HepG2 (cell line): Measurements from ENCODE around the gene KIFC1. TPM values are rescaled to one million over a fixed set of nuclear protein-coding genes. Genes with fewer than 3 reads are reported as not detected.

Experiments used
- ATAC-seq: fragments of 200-7000 bp; cut with Tn5 transposase; 3 replicates; pipeline ENCODE4 v1.9.1; 2020; ENCODE audit warnings: mild to moderate bottlenecking, moderate library complexity
- BruUV-seq: library from RNA; stranded (reverse); fragments of 400-500 nt; replicated peaks from 2 replicates; lab custom pipeline; 2021; lab: Mats Ljungman, UMichigan
- CTCF ChIA-PET: fragments of 300-600 bp; formaldehyde crosslinking; extraction: SDS; loops from one replicate; lab custom pipeline; 2021; ENCODE audit warnings: low total read pairs, inconsistent platforms, low intra/inter-chr PET ratio; lab: Yijun Ruan, JAX
- POLR2A ChIA-PET: fragments of 350-600 bp; sonication (Branson Sonifier 250); formaldehyde crosslinking; loops from one replicate; lab custom pipeline; 2020; ENCODE audit warnings: antibody characterized with exemption, inconsistent platforms; lab: Yijun Ruan, JAX
- DNase-seq: peaks from one replicate; pipeline ENCODE4 v3.0.0-alpha.2; 2015; ENCODE audit warnings: low spot score
- FAIRE-seq: peaks from 3 replicates; lab custom pipeline; 2011; peaks lifted over from hg19 to GRCh38; lab: Jason Lieb, UNC
- H2AFZ ChIP-seq: one replicate; pipeline ENCODE4 v1.6.1; 2011; ENCODE audit warnings: low read length, inconsistent platforms
- H3K27ac ChIP-seq: fragments of 300-600 bp; 3 replicates; pipeline ENCODE4 v1.8.0; 2011; ENCODE audit warnings: mixed run types, mild to moderate bottlenecking, mixed read lengths, low read length, inconsistent platforms; ENCODE audit not compliant: insufficient read depth; ENCODE audit errors: extremely low read length
- H3K27me3 ChIP-seq, 2 experiments: fragments of 200-600 bp in 1 of 2; 2 replicates in 1 of 2; 3 replicates in 1 of 2; pipeline versions ENCODE4 v1.6.0 to v1.8.0; 2011; ENCODE audit warnings: low read length in 2 of 2, mild to moderate bottlenecking in 2 of 2, moderate library complexity in 2 of 2, inconsistent platforms in 1 of 2; ENCODE audit not compliant: insufficient read depth in 2 of 2, control insufficient read depth in 1 of 2
- H3K36me3 ChIP-seq, 2 experiments: fragments of 200-600 bp in 1 of 2; replicated peaks in 1 of 2; 2 replicates in 1 of 2; 3 replicates in 1 of 2; pipeline versions ENCODE4 v1.5.1 to v1.8.0; 2011; ENCODE audit warnings: low read length in 2 of 2, inconsistent platforms in 1 of 2; ENCODE audit not compliant: insufficient read depth in 2 of 2, control insufficient read depth in 1 of 2
- H3K4me1 ChIP-seq: 2 replicates; pipeline ENCODE4 v1.5.1; 2012; ENCODE audit warnings: low read length, inconsistent platforms; ENCODE audit not compliant: insufficient read depth
- H3K4me2 ChIP-seq: 2 replicates; pipeline ENCODE4 v1.6.0; 2011; ENCODE audit warnings: low read depth, low read length, inconsistent platforms
- H3K4me3 ChIP-seq, 3 experiments: fragments of 200-600 bp in 1 of 3; sonication (generic), shearing (Covaris generic) in 1 of 3; replicated peaks in 1 of 3; 2 replicates each; pipeline ENCODE4 v1.5.1; 2011 to 2016; ENCODE audit warnings: low read length in 3 of 3, inconsistent platforms in 2 of 3, low read depth in 2 of 3, mild to moderate bottlenecking in 2 of 3, control low read depth in 1 of 3, mixed read lengths in 1 of 3; ENCODE audit not compliant: insufficient read depth in 1 of 3
- H3K79me2 ChIP-seq: one replicate; pipeline ENCODE4 v1.6.1; 2011; ENCODE audit warnings: low read length, inconsistent platforms; ENCODE audit not compliant: insufficient read depth
- H3K9ac ChIP-seq: 2 replicates; pipeline ENCODE4 v1.6.0; 2011; ENCODE audit warnings: mild to moderate bottlenecking, low read depth, low read length, inconsistent platforms; ENCODE audit not compliant: insufficient read depth
- H3K9me3 ChIP-seq: 2 replicates; pipeline ENCODE4 v1.5.1; 2012; ENCODE audit warnings: mild to moderate bottlenecking, low read length
- H4K20me1 ChIP-seq: 2 replicates; pipeline ENCODE4 v1.6.0; 2011; ENCODE audit warnings: inconsistent platforms, mild to moderate bottlenecking, low read length, moderate library complexity; ENCODE audit not compliant: insufficient read depth
- CENPX ChIP-seq: sonication (generic); formaldehyde crosslinking; IDR thresholded peaks from 2 replicates; pipeline ENCODE4 v1.9.0; 2021; ENCODE audit warnings: mild to moderate bottlenecking, missing genetic modification reagents, moderate library complexity
- CREBL2 ChIP-seq: sonication (generic); formaldehyde crosslinking; IDR thresholded peaks from 2 replicates; pipeline ENCODE4 v1.8.1; 2023; ENCODE audit warnings: missing genetic modification reagents, mild to moderate bottlenecking, borderline replicate concordance
- EHMT2 ChIP-seq: fragments of 200-600 bp; sonication (generic); IDR thresholded peaks from 2 replicates; pipeline ENCODE4 v1.7.0; 2017; ENCODE audit warnings: antibody characterized with exemption, low read depth, low read length, borderline replicate concordance
- SMAD1 ChIP-seq: sonication (generic); formaldehyde crosslinking; IDR thresholded peaks from 2 replicates; pipeline ENCODE4 v1.4.0; 2020; ENCODE audit warnings: missing genetic modification reagents, low read depth, mild to moderate bottlenecking, borderline replicate concordance
- ZFP91 ChIP-seq: sonication (generic); formaldehyde crosslinking; IDR thresholded peaks from 2 replicates; pipeline ENCODE4 v1.9.0; 2022; ENCODE audit warnings: missing genetic modification reagents, mild to moderate bottlenecking, borderline replicate concordance
- ZNF251 ChIP-seq: sonication (generic); formaldehyde crosslinking; IDR thresholded peaks from 2 replicates; pipeline ENCODE4 v1.9.0; 2021; ENCODE audit warnings: mild to moderate bottlenecking, missing genetic modification reagents
- ZNF383 ChIP-seq: sonication (generic); formaldehyde crosslinking; IDR thresholded peaks from 2 replicates; pipeline ENCODE4 v1.4.0; 2020; ENCODE audit warnings: missing genetic modification reagents, mild to moderate bottlenecking, borderline replicate concordance
- ZNF768 ChIP-seq: sonication (generic); formaldehyde crosslinking; IDR thresholded peaks from 2 replicates; pipeline ENCODE4 v1.4.0; 2020; ENCODE audit warnings: missing genetic modification reagents
- WGBS: methylation state at CpG from one replicate; pipeline ENCODE4 v1.1.6; 2017; ENCODE audit warnings: low lambda C conversion rate; 5-methylcytosine and 5-hydroxymethylcytosine counted together
- in situ Hi-C: cut with HindIII; loops from 2 replicates; pipeline ENCODE4 v1.10.0; 2017; ENCODE audit warnings: low pct_unique_long_range_greater_than_20kb; ENCODE audit not compliant: extremely low pct_ligation_motif_present
- intact Hi-C: fragments of 100-400 bp; cut with micrococcal nuclease; formaldehyde crosslinking; loops from one replicate; pipeline ENCODE4 v1.10.0; 2022; ENCODE audit not compliant: unreplicated experiment
- polyA plus RNA-seq, 8 experiments: library from polyadenylated mRNA; depleted of rRNA in 3 of 8; stranded (reverse) in 7 of 8; unstranded in 1 of 8; fragments of >200 nt; fragmentation: Illumina TruSeq in 4 of 8; extraction: Trizol in 4 of 8; gene quantifications; 2 replicates each; pipeline versions ENCODE4 v1.2.1 to v1.2.3, GENCODE V29; 2011 to 2016; ENCODE audit warnings: low read depth in 4 of 8, missing spikeins in 1 of 8, mixed read lengths in 1 of 8; ENCODE audit not compliant: insufficient read depth in 1 of 8
- total RNA-seq, 5 experiments: library from RNA; depleted of rRNA; stranded (reverse); fragments of >200 nt; fragmentation: Illumina TruSeq; extraction: Trizol; gene quantifications; 2 replicates each; pipeline ENCODE4 v1.2.3, GENCODE V29; 2016; ENCODE audit warnings: low read depth in 1 of 5
- TF ChIP-seq, protein P1 (sequence below): sonication (generic); formaldehyde crosslinking; IDR thresholded peaks from 2 replicates; pipeline ENCODE4 v1.5.0; 2020; ENCODE audit warnings: mild to moderate bottlenecking, missing genetic modification reagents
- TF ChIP-seq, protein P2 (sequence below): sonication (generic); formaldehyde crosslinking; IDR thresholded peaks from 2 replicates; pipeline ENCODE4 v1.5.0; 2020; ENCODE audit warnings: mild to moderate bottlenecking, missing genetic modification reagents, moderate library complexity
- TF ChIP-seq, protein P3 (sequence below): sonication (generic); formaldehyde crosslinking; IDR thresholded peaks from 2 replicates; pipeline ENCODE4 v1.4.0; 2020; ENCODE audit warnings: mild to moderate bottlenecking, missing genetic modification reagents

KIFC1 gene
- total and polyA plus RNA-seq, 2 of the 13 experiments (the other 11 are each of a cell fraction or from before 2014, with no cell fraction given), result 25.0 to 45.5 TPM

DNA sequence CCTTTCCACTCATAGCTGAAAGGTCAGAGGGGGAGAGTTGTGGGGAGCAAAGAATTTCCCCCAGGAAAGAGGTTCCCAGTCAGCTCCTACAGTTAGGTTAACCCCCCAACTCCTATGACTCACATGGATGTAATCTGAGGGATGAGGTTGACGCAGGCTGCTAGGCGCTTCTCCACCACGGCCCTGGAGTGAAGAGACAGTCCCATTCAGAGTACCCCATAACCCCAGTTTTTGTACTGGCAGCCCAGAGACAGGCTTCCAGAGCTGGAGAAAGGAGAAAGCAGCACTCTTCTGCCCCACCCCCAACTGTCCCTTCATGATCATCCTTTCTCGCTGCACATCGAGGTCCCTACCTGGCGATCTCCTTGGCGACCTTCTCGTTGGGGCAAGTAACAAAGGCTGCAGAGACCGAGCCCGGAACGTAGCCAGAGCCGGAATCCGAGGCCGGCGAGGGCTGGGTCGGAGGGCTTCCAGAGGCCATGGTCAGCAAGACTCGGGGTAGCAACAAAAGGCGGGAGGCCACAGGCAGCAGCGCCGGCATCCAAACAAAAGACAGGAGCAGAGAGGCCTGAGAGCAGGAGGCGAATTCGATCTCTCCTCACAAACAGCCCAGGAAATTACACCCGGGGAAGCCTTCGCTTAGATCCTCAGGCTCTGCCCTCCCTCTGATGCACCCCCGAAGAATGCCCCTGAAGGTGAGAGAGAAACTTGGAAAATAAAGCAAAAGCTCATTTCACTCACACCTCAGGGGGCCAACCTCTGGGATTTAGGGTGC lies 25.7 kb downstream of the KIFC1 start (continued):
- peak; percentile 17 for TF ChIP-seq ZNF768 (CRISPR knock-in tag)

DNA sequence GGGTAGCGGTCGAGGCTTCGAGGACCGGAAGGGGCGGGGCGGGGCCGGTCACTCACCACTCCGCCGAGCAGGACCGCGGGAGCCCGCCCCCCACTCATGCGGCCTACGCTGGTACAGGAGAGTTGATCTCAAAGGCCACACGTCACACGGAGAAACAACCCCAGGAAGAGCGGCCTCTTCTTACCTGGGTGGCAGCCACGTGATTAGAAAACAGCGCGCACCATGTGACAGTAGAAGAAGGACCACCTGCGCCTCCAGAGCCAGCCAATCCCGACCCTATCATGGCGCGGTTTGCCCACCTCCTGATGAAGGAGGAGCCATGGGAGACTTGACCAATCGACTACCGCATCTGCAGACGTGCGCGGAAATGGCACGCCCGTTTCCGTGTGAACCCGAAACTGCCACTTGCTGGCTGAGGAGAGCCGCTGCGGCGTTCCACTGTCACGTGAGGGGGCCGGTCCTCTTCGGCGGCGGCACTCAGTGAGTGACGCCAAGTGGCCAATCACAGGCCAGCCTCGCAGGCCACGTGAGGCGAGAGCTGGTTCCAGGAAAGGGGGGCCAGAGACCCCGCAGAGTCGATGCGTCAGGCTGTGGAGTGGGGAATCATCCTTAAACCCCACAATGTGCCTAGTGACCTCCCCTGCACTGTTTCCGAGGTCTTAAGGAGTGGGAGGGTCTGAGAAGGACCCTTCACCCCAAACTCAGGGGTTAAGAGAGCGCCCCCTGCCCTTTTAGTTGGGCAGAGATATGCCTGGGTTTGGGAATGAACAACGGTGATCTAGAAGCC lies 26.5 kb downstream of the KIFC1 start, which contains the start of gene CUTA:
TSS of gene CUTA (minus strand) at position 205 of the 787 bp plus-strand sequence. CDS start at position 98, 107 bp downstream.
- Histone ChIP-seq H3K79me2 (peaks cover 21% of the 10 kb centered on the region), H3K4me3 (peak within 1 kb of the TSS; percentile 68 to 96 (median 82)), H3K36me3 (peaks cover 16 to 22% of the 10 kb centered on the region in 2 experiments), H3K9me3 (no peaks in the 10 kb centered on the region), H3K4me1 (peaks cover 42% of the 10 kb centered on the region), H3K4me2 (peak within 1 kb of the TSS; percentile 97), H4K20me1 (no peaks in the 10 kb centered on the region), H2AFZ (no peak within 1 kb of the TSS), H3K27ac (peak within 1 kb of the TSS; percentile 82), H3K9ac (peak within 1 kb of the TSS; percentile 85), H3K27me3 (peaks cover 2 to 21% of the 10 kb centered on the region in 2 experiments; a peak in 3 of 5 replicates)
- peak; percentile 100 for FAIRE-seq
- peak; percentile 100 for DNase-seq
- in situ Hi-C loops (loop anchor here (10.0 to 25.0 kb wide), 2 partner anchors 131 to 213 kb away; partner anchors contain the start of genes B3GALT4, HSD17B8, PFDN6 and RGL2), intact Hi-C loops (loop anchor here (1.0 kb wide), 2 partner anchors 8 to 27 kb away; partner anchors contain the start of gene KIFC1)
- ChIA-PET CTCF (no interaction called here), POLR2A (interaction anchor here (0.8 to 2.8 kb wide), 17 partner anchors 8 to 446 kb away, joined by 3 to 23 read pairs (median 7); partner anchors contain the start of genes PFDN6, RPS18, VPS52 and WDR46)
- no TSS peak for BruUV-seq
- WGBS, result 3% methylated on average over 16 of the region's 51 CpGs
- peak; percentile 94 for ATAC-seq
- TF ChIP-seq, protein P1, sequence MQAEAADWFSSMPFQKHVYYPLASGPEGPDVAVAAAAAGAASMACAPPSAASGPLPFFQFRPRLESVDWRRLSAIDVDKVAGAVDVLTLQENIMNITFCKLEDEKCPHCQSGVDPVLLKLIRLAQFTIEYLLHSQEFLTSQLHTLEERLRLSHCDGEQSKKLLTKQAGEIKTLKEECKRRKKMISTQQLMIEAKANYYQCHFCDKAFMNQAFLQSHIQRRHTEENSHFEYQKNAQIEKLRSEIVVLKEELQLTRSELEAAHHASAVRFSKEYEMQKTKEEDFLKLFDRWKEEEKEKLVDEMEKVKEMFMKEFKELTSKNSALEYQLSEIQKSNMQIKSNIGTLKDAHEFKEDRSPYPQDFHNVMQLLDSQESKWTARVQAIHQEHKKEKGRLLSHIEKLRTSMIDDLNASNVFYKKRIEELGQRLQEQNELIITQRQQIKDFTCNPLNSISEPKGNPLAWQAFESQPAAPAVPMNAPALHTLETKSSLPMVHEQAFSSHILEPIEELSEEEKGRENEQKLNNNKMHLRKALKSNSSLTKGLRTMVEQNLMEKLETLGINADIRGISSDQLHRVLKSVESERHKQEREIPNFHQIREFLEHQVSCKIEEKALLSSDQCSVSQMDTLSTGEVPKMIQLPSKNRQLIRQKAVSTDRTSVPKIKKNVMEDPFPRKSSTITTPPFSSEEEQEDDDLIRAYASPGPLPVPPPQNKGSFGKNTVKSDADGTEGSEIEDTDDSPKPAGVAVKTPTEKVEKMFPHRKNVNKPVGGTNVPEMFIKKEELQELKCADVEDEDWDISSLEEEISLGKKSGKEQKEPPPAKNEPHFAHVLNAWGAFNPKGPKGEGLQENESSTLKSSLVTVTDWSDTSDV, result peak; percentile 66; the same call in 1 of the 2 replicates
- TF ChIP-seq ZNF251 (CRISPR knock-in tag) (no peak), ZNF383 (CRISPR knock-in tag) (0 out of 2 replicates have a peak, but pooled peaks have one; percentile 64), SMAD1 (CRISPR knock-in tag) (peak; percentile 31; the same call in 1 of the 2 replicates), CENPX (CRISPR knock-in tag) (no peak), CREBL2 (CRISPR knock-in tag) (peak; percentile 86; the same call in 1 of the 2 replicates), EHMT2 (peak; percentile 13; the same call in 1 of the 2 replicates), ZFP91 (CRISPR knock-in tag) (peak; percentile 79)
- TF ChIP-seq, protein P2, sequence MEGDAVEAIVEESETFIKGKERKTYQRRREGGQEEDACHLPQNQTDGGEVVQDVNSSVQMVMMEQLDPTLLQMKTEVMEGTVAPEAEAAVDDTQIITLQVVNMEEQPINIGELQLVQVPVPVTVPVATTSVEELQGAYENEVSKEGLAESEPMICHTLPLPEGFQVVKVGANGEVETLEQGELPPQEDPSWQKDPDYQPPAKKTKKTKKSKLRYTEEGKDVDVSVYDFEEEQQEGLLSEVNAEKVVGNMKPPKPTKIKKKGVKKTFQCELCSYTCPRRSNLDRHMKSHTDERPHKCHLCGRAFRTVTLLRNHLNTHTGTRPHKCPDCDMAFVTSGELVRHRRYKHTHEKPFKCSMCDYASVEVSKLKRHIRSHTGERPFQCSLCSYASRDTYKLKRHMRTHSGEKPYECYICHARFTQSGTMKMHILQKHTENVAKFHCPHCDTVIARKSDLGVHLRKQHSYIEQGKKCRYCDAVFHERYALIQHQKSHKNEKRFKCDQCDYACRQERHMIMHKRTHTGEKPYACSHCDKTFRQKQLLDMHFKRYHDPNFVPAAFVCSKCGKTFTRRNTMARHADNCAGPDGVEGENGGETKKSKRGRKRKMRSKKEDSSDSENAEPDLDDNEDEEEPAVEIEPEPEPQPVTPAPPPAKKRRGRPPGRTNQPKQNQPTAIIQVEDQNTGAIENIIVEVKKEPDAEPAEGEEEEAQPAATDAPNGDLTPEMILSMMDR, result peak; percentile 76
- TF ChIP-seq, protein P3, sequence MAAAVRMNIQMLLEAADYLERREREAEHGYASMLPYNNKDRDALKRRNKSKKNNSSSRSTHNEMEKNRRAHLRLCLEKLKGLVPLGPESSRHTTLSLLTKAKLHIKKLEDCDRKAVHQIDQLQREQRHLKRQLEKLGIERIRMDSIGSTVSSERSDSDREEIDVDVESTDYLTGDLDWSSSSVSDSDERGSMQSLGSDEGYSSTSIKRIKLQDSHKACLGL, result peak; percentile 93; the same call in 1 of the 2 replicates
